Esophagus squamous epithelium (tissue), 4 donors: Measurements from ENCODE around the gene TSPAN18.

Source experiments
- POLR2A ChIP-seq, 4 donors: fragments of 450-650 bp; IDR thresholded peaks; one replicate each; pipeline ENCODE4 v1.6.1; 2017; ENCODE audit warnings: antibody characterized with exemption in 4 of 4, mild to moderate bottlenecking in 4 of 4, moderate library complexity in 3 of 4
- TF ChIP-seq, protein P1 (sequence below), 6 experiments: fragments of 450-650 bp in 4 of 6; fragments of 200-600 bp in 2 of 6; sonication (generic) in 2 of 6; IDR thresholded peaks; one replicate each; pipeline ENCODE4 v1.5.1; 2016 to 2019; ENCODE audit warnings: antibody characterized with exemption in 6 of 6, mild to moderate bottlenecking in 4 of 6, moderate library complexity in 4 of 6

DNA sequence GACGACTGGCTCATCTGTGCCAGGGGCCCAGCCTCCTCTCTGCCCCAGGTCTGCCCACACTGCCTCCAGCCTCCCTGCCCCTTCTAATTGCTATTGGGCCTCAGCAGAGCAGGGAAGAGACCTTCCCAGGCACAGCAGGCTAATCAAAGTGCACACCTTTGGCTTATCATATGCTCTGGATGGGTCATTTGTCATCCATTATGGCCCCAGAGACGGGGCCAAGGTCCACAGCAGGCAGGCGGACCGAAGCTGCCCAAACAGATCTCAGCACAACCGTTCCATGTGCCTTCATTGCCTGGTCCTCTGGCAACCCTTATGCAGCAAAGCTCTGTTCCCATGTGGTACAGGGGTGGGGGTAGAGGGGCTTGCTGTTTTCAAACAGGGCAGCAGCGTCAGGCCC lies 157.3 kb downstream of the TSPAN18 start:
- TF ChIP-seq, protein P1, sequence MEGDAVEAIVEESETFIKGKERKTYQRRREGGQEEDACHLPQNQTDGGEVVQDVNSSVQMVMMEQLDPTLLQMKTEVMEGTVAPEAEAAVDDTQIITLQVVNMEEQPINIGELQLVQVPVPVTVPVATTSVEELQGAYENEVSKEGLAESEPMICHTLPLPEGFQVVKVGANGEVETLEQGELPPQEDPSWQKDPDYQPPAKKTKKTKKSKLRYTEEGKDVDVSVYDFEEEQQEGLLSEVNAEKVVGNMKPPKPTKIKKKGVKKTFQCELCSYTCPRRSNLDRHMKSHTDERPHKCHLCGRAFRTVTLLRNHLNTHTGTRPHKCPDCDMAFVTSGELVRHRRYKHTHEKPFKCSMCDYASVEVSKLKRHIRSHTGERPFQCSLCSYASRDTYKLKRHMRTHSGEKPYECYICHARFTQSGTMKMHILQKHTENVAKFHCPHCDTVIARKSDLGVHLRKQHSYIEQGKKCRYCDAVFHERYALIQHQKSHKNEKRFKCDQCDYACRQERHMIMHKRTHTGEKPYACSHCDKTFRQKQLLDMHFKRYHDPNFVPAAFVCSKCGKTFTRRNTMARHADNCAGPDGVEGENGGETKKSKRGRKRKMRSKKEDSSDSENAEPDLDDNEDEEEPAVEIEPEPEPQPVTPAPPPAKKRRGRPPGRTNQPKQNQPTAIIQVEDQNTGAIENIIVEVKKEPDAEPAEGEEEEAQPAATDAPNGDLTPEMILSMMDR (IDR thresholded peaks at IDR 0.05): no peak
- no peak for TF ChIP-seq POLR2A (IDR thresholded peaks at IDR 0.05)
